SK-N-MC (cell line): ENCODE results near the gene SPANXN4.

ENCODE experiments used
- EZH2 ChIP-seq: fragments of 200-600 bp; sonication (generic); IDR thresholded peaks from one replicate; pipeline ENCODE4 v1.6.1; 2017; ENCODE audit warnings: antibody characterized with exemption
- FOXP2 ChIP-seq: optimal IDR thresholded peaks from 2 replicates; pipeline ENCODE3; 2011; ENCODE audit warnings: mild to moderate bottlenecking, moderate library complexity; ENCODE audit not compliant: insufficient read depth; ENCODE audit errors: extremely low read length, control extremely low read depth
- POLR2AphosphoS5 ChIP-seq: IDR thresholded peaks from 2 replicates; pipeline ENCODE4 v1.6.1; 2012; ENCODE audit warnings: mild to moderate bottlenecking, low read depth, low read length, borderline replicate concordance

DNA sequence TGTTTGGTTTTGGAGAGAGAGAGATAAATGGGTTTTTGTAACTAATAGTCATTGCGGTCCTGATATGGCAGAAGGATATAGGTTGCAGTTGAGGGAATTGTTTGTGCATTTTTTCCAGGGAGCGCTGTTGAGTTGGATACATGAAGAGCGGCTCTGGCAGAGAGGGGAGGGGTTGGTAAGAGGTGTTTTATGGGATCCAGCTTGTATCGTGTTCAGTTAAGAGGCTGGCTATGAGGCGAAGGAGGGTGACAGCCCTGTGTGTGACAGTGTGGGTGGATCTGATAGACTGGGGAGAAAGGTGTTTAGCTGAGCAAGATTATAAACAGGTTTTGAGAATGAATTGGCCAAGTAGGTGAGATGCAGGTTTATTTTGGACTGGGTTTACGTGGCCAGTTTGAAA lies 1.5 kb downstream of the SPANXN4 start:
- no peak for TF ChIP-seq FOXP2
- no peak for TF ChIP-seq POLR2AphosphoS5
- TF ChIP-seq EZH2, result no peak
